GM19025 (cell line): ENCODE measurements around the gene ACSS1.
A peak's percentile ranks its signal among the peaks of the same experiment; 100 is the strongest.

Experiments used
- ATAC-seq: cut with Tn5 transposase; IDR thresholded peaks from one replicate; pipeline ENCODE4 v1.9.1; 2021; ENCODE audit warnings: mild to moderate bottlenecking, low read depth, moderate library complexity; ENCODE audit not compliant: unreplicated experiment

Gene ACSS1

GRCh38 chr20:25058051-25058846 is at the start of gene ACSS1:
Gene ACSS1, minus strand, starts transcription at chr20:25058139. Its CDS starts 37 bp downstream, at chr20:25058102.
- ATAC-seq, result peak; percentile 62

GRCh38 chr20:25103526-25103925 is 45.6 kb upstream of the ACSS1 start:
- ATAC-seq, result no peak

GRCh38 chr20:25100914-25101313 is 43.0 kb upstream of the ACSS1 start:
- ATAC-seq, result no peak

- ATAC-seq, result no peak
These were observed 41.7 kb upstream of the ACSS1 start for GRCh38 chr20:25099601-25100140.

- no peak for ATAC-seq
These were observed 39.6 kb upstream of the ACSS1 start for GRCh38 chr20:25097498-25097897.

GRCh38 chr20:25090492-25091429 is 32.8 kb upstream of the ACSS1 start:
- peak; percentile 87 for ATAC-seq

GRCh38 chr20:25089662-25090061 is 31.7 kb upstream of the ACSS1 start:
- no peak for ATAC-seq

GRCh38 chr20:25089096-25089495 is 31.2 kb upstream of the ACSS1 start:
- ATAC-seq, result no peak

- no peak for ATAC-seq
These were observed 30.3 kb upstream of the ACSS1 start for GRCh38 chr20:25088267-25088666.

GRCh38 chr20:25087186-25087929 is 29.4 kb upstream of the ACSS1 start:
- ATAC-seq, result no peak

GRCh38 chr20:25085756-25086495 is 28.0 kb upstream of the ACSS1 start:
- ATAC-seq, result no peak

GRCh38 chr20:25084626-25085187 is 26.8 kb upstream of the ACSS1 start:
- no peak for ATAC-seq

GRCh38 chr20:25083773-25084625 is 26.1 kb upstream of the ACSS1 start:
- no peak for ATAC-seq

- ATAC-seq, result no peak
These were observed 25.3 kb upstream of the ACSS1 start for GRCh38 chr20:25083141-25083772.

GRCh38 chr20:25082498-25082873 is 24.5 kb upstream of the ACSS1 start:
- ATAC-seq, result no peak

GRCh38 chr20:25081730-25082497 is 24.0 kb upstream of the ACSS1 start, which contains the start of gene VSX1:
Gene VSX1, minus strand, starts transcription at chr20:25082141. Its CDS starts 45 bp downstream, at chr20:25082096.
- ATAC-seq, result no peak

GRCh38 chr20:25081065-25081729 is 23.3 kb upstream of the ACSS1 start:
- no peak for ATAC-seq
